ENCODE measurements around the gene CNTNAP2. TPM values are rescaled to one million over a fixed set of nuclear protein-coding genes. Genes with fewer than 3 reads are reported as not detected.

CNTNAP2 gene
- total RNA-seq, 1 donor from 2014 or later = 0.22 TPM

DNA sequence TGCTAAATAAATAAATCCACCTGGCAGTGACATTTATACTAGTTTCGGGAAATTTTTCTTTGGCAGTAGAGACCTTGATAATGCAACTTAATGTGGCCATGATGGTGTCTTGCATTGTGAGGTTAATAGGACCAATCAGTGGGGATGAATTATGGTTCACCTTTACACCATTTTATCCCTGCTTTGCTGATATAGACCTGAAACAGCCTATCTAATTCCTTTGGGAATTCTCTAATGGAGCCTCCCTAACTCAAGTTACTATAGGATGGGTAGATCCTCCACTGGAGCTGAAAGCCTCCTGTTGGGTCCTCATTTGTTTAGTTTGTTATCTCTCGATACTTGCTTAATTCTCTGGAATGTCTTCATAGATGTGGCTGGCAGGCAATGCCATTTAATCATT is 276.7 kb downstream of the CNTNAP2 start:
- intact Hi-C loops (cut with micrococcal nuclease) = no loop called here
- ATAC-seq (no peak), DNase-seq (no peak)

DNA sequence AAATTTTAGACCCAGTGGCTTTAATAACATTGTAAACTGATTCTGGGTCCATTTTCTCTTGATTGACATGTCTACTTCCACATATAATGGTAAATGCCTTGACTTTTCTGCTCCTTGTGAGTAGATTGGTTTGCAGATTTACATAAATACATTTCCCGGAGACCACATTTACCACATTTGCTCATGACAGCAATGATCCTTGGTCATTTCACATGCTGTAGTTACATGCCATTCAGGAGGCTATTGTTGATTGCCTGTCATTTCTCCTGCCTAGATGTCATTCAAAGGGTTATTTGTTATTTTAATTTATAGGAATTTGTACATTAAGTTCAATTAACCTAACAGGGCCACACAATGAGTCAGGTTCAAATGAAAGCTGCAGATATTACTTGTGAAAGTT is 280.5 kb downstream of the CNTNAP2 start:
- DNase-seq (no peak), ATAC-seq (no peak)
- intact Hi-C loops (cut with micrococcal nuclease) = no loop called here

DNA sequence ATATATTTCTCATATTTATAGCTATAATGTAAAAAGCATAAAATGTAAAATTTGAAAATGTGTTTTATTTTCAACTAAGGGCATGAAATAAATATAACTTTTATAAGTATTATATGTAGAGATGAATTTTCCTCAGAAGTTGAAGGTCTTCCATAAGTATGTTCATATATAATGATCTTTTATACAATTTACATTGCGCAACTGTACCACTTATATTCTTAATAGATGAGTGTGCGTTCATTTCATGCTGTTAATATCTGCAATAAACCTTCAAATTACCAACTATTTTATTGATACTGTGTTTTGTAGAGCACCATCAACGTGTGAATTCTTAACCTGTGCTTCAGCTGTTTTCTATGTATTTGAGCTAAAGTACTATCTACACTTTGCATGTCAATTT is 285.3 kb downstream of the CNTNAP2 start:
- intact Hi-C loops (cut with micrococcal nuclease) = no loop called here
- no peak for ATAC-seq
- no peak for DNase-seq

DNA sequence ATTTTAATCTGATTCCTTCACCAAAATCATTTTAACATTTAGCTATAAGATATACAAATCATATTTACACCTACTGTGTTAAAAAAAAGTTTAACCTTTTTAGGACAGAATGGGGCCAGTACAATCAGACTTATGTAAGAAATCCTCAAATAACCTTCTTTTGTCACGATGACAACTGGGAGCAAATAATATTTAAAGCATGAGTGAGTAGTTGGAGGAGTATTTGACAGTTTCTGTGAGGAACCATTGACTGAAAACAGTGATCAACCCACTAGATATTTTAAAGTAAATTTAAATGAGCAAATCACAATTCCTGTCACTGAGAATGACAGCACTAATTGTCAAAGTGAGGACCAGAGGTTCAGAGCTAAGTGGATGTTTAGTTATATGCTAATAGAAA is 289.1 kb downstream of the CNTNAP2 start:
- ATAC-seq = no peak
- no peak for DNase-seq
- intact Hi-C loops (cut with micrococcal nuclease) = no loop called here

DNA sequence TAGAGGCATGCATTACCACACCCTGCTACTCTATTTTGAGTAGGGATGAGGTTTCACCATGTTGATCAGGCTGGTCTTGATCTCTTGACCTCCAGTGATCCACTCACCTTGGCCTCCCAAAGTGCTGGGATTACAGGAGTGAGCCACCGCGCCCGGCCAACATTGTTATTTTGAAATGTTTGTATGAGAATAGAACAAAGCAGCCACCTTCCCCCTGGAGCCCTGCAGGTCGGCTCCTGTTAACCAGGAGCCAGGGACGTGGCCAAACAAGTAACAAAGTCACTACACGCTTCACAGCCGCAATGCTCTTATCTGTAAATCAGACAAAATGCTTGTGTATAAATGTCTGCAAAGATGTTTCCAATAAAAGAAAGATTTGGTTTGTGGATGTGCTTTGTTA is 295.4 kb downstream of the CNTNAP2 start:
- ATAC-seq = no peak
- DNase-seq = no peak
- intact Hi-C loops (cut with micrococcal nuclease) = no loop called here

DNA sequence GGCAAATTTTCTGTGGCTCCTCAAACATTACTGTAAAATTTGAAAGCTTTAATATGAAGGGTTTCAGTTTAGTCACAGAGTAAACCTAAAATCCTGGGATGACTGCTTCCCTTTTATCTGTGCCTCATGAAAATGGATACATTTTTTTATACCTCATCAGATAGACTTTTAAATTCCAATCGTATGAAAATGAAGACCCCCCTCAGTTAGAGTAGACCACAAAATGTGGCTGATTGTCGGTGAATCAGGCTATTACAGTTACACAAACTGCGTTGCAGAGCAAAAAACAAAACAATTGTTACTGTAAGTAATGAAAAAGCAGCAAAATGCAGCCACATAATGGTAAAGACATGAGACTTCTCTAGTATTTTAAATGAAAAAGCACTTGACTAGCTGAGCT is 296.2 kb downstream of the CNTNAP2 start:
- intact Hi-C loops (cut with micrococcal nuclease) = no loop called here

DNA sequence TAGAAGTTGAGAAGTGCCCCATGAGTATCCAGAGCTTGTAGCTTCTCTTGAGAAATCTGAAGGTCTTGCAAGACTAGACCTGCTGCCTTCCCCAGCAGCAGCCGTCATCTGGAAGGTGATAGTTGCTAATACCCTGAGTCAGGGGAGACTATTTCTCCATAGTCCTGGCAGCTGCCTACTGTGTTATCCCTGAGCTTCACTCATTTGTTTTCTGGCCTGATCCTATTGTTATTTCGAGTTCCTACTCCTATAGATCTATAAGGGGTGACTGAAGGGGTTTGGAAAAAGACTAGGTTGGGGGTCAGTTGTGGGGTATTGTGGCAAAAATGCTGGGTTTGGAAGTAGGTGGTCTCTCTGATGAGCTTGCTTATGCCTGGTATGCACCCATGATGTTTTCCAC is 297.8 kb downstream of the CNTNAP2 start:
- intact Hi-C loops (cut with micrococcal nuclease) = no loop called here
- no peak for ATAC-seq
- no peak for DNase-seq

More for the DNA sequence above, 296.2 kb downstream of the CNTNAP2 start:
- ATAC-seq (no peak), DNase-seq (no peak)

DNA sequence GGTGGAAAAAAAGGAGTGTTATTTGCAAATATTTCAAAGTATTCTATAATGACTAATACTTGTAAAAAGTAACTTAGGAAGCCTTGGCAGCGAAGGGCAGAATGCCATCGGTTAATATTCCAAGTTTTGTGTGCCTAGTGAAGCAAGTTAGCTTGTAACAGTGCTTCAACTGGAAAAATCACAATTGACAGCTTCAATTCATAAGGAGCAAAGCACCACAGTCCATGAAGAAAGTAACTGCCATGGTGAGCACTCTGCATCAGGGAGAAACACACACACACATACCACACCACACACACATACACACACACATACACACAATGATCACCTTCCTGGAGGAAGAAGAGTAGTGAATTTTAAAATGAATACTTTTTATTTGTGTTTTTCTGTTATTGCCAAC is 298.3 kb downstream of the CNTNAP2 start:
- intact Hi-C loops (cut with micrococcal nuclease) = no loop called here
- ATAC-seq = no peak
- no peak for DNase-seq

DNA sequence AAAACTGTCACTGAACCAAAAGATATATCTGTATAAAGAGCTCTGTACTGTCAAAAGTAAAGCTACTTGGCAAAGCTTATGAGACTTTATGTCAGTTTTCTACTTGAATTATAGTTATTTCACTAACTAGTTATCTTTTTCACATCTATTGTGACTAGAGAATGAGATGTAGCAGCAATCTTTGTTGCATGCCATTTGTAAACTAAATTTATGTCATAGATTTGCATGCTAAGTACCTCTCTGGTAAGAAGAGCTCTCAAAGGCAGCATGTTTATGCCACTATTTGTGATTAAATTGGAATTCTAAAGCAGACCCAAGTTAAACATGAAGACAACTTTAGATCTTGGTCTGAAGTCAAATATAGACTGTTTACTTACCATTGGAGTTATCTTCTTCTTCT is 300.6 kb downstream of the CNTNAP2 start:
- DNase-seq (no peak), ATAC-seq (no peak)
- intact Hi-C loops (cut with micrococcal nuclease) = no loop called here

DNA sequence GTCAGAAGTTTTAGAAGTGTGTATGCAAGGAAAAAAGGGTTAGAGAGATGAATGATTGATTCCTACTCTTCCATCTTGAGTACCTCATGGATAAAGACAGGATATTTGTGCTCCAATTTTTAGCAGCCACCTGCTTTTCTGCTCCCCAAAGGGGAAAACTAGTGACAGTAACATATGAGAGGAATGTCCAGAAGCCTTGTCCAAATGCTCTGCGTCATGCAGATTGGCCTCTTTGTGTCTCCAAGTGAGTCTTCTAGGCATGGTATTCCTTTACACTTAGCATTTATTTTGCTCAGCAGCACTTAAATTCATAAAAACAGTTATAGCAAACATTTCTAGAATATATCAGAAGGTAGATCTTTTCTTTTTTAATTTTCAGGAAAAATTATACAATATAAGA is 306.8 kb downstream of the CNTNAP2 start:
- intact Hi-C loops (cut with micrococcal nuclease) = no loop called here
- ATAC-seq = no peak
- no peak for DNase-seq

DNA sequence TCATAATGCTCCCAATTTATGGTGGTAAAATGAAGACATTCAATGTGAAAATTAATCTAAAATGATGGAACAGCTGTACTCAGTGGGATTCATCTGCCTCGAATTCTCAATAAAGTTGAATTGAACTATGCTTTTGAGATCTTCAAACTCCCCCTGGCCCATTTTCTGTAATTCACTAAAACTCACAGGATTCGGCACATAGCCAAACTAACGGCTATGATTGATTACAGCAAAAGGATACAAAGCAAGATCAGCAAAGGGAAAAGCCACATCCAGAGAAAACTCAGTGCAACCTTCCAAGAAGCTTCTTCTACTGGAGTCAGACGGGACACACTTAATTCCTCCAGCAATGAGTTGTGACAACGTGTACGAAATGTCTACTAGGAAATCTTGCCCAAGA is 307.5 kb downstream of the CNTNAP2 start:
- intact Hi-C loops (cut with micrococcal nuclease) = no loop called here

DNA sequence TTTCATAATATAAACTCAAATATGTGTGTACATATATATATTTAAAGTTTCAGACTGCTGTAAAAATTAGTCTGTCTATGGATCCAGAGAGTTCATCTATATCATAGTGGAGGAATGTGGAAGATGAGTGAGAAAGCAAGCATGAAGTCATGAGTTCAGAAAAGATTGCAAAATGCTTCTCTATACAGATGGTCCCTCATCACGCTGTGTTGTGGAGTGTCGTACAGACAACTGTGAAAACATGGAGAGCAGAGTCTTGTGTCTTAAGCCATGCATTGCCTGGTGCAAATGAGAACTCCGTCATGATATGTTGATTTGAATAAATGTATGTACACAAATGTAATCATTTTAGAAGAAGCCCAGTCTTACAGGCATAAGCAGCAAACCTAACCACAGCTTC is 316.9 kb downstream of the CNTNAP2 start:
- DNase-seq = no peak
- ATAC-seq = no peak
- intact Hi-C loops (cut with micrococcal nuclease) = no loop called here

More for the DNA sequence above, 307.5 kb downstream of the CNTNAP2 start:
- ATAC-seq (no peak), DNase-seq (no peak)

DNA sequence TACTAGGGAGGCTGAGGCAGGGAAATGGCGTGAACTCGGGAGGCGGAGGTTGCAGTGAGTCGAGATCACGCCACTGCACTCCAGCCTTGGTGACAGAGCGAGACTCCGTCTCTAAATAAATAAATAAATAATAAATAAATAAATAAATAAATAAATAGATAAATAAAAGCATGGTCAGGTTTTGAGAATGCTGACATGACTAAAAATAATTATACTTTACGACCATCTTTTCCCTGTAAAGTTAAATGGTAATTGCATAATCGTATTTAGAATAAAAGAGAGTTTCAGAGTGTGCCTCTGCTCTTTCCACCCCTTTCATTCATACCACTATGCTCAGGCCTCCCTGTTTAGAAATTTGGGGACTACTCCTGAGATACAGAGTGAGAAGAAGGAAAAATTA is 326.5 kb downstream of the CNTNAP2 start:
- no peak for DNase-seq
- no peak for ATAC-seq
- intact Hi-C loops (cut with micrococcal nuclease) = no loop called here

DNA sequence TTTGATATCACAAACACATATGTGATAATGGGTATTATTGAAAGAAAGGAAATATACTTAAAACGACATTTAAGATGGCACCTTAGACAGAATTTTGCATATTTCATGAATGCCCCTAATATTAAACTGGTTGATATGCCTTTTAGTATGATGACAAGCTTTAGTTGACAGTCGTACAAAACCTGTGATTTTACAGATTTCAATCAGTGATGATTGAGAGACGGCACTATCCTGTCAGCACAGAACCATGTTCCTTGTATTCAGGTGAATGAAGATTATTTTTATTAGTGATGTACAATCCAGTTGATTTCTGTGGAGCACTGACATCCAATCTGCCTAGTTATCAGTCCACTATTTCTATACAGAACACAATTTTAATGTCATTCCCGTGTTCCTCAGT is 333.0 kb downstream of the CNTNAP2 start:
- intact Hi-C loops (cut with micrococcal nuclease) = no loop called here

DNA sequence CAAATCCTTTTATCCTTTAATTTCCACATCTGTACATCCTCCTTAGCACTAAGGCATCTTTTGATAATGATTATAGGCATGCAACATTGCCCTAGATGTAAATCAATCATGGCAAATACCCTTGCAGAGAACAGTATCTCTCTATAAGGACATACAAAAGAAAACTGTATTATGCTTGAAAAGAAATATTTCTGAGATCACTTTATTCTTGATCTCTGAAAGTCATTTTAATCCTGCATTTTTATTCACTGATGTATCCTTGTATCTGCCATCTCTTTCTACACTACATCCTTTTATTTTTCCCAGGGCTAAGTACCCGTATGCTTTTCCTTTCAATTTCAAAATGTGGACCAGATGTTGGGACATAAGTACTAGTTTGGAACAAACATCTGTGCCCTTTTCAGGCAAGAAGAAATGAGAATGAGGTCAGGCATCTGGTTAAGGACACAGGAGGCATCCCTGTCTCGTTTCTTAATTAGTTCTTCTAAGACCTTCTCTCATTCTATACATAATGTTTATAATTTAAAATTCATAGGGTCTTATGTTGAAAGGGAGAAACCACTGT is 338.6 kb downstream of the CNTNAP2 start:
- intact Hi-C loops (cut with micrococcal nuclease) = no loop called here
- DNase-seq (no peak), ATAC-seq (no peak)

More for the DNA sequence above, 333.0 kb downstream of the CNTNAP2 start:
- no peak for ATAC-seq
- no peak for DNase-seq

DNA sequence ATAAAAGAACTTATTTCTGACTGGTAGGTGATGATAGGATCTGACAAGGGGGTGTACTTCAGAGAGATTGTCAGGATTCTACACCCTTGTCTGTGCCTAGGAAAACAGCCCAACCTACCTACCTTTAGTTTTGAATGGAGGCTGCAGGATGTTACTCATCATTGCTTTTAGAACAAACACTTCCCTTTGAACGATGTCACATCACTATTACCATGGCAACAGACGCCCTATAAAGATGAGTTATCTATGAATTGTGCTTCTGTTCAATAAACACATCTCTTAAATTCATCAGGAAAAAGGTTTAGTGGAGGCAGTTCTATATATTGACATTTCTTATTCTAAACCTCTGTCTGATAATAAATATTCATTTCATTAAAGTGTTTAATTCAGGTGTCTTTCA is 362.4 kb downstream of the CNTNAP2 start:
- intact Hi-C loops (cut with micrococcal nuclease) = no loop called here
- ATAC-seq = no peak
- DNase-seq = no peak

DNA sequence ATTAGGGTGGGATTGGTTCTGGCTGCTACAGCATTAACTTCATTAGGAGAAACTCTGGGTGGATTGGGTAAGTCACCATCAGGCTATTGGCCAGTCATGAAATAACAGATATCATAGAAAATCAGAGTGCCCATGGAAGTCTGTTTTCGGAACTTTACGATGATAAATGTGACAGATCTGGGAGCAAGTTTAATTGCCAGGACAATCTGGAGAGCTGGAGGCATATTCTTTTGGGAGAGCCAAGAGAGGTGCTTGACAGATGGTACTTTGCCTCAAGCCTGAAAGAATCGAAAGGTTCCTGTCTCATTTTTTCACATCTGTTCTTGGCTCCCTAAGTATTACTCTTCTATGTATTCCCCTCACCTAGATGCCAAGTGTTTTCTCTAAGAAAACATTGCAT is 369.9 kb downstream of the CNTNAP2 start:
- ATAC-seq (no peak), DNase-seq (no peak)
- intact Hi-C loops (cut with micrococcal nuclease) = no loop called here

DNA sequence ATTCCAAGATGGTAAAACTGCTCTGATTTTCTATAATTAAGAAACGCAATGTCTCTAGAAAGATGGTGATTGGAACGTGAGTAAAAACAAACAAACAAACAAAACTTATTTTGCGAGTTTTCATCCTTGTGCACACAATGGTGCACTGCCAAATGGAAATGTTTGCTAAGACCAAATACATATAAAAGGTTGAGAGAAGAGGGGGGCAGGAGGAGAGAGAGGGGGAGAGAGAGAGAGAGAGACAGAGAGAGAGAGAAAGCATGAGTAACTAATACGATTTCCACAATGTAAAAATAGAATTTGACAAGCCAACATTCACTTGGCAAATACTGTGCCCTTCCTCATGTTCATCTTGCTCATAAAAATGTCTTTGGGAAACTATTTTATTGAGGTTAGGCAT is 375.4 kb downstream of the CNTNAP2 start:
- ATAC-seq (no peak), DNase-seq (no peak)
- intact Hi-C loops (cut with micrococcal nuclease) = no loop called here

DNA sequence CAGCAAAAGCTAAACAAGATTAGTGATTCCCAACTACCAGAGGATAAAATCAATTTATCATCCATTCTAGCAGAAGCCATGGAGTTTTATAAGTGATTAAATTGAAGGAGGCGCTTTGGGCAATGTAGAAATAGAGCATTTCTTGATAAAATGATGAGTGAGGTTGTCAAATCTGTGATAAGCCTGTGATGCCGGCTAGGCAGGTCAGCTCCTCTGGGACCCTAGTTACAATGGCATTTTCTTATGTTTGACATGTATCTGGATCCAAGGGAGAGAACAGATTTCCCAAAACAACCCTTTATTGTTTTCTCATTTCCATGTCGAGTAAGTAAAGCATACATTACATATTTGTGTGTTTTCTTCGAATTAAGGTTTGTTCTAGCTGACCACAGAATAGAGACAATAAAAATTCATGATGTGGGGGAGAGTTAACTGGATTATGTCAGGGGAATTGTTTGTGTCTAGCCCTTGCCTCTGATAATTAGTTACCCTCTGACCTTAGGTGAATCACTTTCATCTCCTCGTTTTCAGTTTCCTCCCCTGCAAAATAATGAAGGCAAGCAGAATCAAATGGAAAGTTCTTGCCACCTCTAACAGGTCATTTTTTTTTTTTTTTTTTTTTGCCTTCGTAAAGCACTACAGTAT is 378.5 kb downstream of the CNTNAP2 start:
- DNase-seq (no peak), ATAC-seq (no peak)
- intact Hi-C loops (cut with micrococcal nuclease) = no loop called here

DNA sequence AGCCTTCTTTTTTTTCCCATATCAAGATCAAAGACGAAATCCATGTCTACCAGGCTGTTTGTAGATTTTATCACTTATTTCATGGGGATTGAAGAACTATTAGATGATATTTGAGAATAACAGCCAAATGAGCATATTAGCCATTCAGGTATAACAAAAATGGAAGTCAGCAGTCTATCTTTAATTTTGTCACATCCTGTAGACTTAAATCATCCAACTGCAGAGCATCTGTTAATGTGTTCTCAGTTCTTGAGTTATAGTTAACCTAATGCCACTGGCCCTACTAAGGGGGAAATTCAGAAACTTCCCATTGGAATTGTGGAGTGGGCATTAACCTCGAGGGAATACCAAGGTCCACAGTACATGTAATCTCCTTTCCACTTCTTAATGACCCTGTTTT is 380.1 kb downstream of the CNTNAP2 start:
- DNase-seq (no peak), ATAC-seq (no peak)
- intact Hi-C loops (cut with micrococcal nuclease) = no loop called here

DNA sequence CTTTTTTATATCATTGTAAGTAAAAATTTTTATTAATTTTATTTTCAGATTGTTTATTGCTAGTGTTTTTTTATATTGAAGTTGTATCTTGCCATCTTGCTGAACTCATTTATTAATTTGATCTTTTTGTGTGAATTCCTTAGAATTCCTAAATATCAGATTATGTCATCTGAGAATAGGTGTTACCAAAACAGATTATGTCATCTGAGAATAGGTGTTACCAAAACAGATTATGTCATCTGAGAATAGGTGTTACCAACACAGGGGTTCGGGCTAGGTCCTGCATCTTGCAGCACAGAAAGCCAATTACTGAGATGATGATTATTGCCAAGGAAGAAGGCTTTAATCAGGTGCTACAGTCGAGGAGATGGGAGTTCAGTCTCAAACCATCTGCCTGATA is 383.4 kb downstream of the CNTNAP2 start:
- DNase-seq (no peak), ATAC-seq (no peak)
- intact Hi-C loops (cut with micrococcal nuclease) = no loop called here

DNA sequence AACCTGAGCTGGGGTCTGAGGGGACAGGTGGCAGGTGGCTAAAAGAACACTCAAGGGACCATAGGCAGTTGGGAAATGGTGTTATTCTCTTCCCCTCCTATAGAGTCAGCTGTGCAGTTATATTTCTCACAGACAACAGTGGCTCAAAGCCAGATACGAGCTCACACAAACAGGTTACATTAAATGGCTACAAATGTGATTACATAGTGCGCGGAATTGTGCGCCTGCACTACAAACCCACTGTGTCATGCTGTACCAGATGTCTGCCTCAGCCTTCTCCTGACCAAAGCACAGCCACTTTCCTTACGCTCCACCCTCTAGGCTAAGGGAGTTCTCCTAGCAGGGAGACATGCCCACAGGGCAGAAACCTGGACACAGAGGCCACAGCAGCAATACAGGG is 387.2 kb downstream of the CNTNAP2 start:
- DNase-seq = no peak
- intact Hi-C loops (cut with micrococcal nuclease) = no loop called here
- no peak for ATAC-seq

Measured in left ventricle myocardium superior (tissue), 1 donor.